GM19467 (cell line): ENCODE measurements around the gene ACSBG1.
"Not testable (repeated sequence)": the region's sequence is repeated elsewhere in the genome, so short reads cannot be mapped to it uniquely, and the experiment has no call there.

Experiments used
- ATAC-seq: cut with Tn5 transposase; IDR thresholded peaks from one replicate; pipeline ENCODE4 v1.9.1; 2021; ENCODE audit warnings: mild to moderate bottlenecking, moderate library complexity; ENCODE audit not compliant: unreplicated experiment

The ACSBG1 gene

DNA sequence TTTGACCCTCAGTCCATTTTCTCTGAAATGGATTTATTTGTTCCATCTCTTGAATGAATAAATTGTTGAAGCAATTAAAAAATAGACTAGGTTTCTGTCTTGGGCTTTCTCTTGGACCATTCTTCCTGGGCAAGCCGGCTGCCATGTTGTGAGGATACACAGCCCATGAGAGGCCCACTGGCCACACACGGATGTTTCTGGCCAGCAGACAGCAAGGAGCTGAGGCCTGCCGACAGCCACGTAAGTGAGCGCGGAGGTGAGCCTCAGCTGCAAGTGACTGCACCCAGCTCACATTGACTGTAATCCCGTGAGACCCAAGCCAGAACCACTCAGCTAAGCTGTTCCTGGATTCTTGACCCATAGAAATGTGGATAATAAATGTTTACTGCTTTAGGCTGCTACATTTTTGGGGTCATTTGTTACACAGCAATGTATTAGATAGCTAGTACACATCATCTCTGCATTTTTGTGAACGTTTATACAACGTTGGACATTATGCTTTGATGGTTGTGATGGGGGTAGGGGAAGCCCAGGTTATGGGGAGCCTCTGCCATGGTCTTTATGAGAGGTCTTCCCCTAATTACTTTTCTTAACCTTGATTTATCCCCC, 62.4 kb downstream of the ACSBG1 start:
- ATAC-seq, result no peak

DNA sequence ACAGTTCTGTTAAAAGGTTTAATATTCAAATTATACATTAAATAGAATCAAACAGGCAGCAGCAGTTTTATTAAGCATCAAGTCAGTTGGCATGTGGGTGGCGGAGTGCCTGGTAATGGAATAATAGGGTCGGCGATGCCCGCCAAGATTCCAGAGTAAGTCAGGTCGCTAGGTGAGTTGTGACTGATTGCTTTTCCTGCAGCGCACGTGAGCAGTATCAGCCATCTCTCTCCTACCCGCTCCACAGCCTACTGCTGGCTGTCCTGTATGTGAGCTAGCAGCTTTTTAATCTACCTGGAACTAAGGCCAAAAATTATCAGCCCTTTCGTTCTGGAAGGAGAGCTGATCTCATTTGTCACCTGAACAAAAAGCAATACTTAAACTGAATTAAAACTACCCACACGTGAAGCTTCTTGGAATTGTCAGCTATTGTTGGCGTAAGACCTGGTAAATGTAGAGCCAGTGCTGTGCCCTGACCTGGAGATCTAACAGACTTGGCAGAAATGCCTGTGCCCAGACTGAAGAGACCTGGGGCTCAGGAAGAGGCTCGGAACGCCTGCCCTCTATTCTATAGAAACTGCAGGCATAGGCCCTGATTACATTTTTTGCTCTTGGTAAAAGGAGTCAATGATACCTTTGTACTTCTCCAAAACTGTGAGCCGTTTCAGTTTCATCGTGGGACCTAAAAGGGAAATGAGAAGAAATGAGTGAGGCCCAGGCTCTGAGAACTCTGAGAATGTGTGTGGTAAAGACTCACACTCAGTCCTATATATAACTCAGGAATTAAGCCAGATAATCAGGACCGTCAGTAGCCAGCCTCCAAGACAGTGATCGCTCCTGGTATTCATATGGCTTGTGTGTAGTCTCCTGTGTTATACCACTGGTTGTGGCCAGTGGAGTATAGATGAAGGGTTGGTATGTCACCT, 63.3 kb downstream of the ACSBG1 start:
- peak; percentile 35 for ATAC-seq

DNA sequence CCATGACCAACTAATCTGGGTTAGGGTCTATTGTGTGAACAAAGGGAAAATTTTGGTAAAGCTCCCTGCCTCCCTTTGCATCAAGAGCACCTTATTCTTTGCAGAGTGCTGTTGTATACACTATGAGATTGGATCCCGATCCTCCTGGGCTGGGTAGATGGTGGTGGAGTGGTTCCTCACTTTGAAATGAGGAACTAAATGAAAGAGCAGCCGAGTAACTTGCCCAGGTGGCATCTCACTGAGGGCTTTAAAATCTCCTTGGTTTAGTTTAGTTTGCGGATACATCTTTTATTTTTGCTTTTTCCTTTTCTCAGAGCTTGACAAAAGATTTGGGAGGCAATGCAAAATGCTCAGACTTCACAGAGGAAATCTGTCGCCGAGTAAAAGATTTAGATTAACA, 65.8 kb downstream of the ACSBG1 start:
- ATAC-seq, result no peak

DNA sequence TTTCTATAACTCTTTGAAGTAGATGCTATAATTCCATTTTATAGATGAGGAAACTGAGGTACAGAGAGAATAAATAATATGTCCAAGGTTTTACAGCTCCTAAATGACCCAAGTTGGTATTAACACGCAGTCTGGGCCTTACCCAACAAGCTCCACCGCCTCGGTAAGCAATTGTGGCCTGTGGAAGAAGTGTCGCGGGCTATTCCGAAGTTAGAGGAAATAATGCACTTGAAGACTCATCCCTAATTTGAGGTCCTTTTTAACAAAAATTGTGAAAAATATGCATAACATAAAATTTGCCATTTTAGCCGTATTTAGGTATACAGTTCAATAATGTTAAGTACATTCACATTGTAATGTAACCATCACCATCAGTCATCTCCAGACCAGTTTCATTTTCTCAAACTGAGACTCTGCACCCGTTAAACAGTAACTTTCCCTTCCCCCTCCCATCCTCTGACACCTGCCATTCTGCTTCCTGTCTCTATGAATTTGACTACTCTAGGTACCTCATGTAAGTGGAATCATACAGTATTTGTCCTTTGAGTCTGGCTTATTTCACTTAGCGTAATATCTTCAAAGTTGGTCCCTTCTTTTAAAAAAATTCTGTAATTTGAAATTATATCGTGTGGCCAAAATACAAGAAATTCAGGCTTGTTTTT, 67.0 kb downstream of the ACSBG1 start:
- ATAC-seq, result peak; percentile 72

DNA sequence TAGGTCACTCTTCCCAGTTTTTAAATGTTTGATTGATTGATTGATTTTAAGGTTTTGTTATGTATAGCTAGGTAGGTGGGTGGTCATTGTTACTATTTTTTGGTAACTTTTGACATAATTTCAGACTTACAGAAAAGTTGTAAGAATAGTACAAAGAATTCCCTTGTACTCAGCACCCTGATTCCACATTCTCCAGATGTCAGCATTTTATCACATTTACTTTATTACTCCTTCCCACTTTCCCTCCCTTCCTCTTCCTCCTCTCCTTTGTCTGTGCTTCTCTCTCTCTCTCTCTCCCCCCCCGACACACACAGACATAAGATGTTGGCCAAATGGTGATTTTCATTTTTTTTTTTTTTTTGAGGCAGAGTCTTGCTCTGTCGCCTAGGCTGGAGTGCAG, 70.4 kb downstream of the ACSBG1 start:
- no peak for ATAC-seq

DNA sequence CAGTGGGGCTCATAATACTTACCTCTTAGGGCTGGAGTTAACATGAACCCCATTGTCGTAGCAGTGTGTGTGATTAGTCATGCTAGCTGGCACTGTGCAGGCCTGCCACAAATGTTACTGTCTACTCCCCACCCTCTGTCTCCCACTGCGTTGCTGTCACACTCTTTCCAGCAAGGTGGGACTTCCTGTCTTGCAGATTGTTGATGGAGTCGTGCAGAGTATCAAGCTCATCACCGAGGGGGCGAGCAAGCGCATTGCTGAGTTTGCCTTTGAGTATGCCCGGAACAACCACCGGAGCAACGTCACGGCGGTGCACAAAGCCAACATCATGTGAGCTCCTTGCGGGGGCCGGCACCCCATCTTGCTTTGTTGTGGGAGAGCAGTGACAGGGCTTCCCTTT, 72.3 kb downstream of the ACSBG1 start:
- no peak for ATAC-seq

DNA sequence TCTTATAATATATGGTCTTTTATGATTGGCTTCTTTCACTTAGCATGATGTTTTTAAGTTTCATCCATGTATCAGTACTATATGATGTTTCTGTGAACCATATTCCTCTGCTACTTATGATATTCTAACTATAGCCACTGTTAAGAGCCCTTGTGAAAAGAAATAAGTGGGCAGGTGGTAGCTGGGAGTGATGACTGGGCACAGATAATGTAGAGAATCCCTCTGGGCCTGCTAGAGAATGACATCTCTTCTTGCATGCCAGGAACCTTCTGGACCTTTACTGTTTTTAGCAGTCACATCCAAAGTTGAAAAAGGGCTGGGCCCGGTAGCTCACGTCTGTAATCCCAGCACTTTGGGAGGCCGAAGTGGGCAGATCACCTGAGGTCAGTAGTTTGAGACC, 75.0 kb downstream of the ACSBG1 start:
- no peak for ATAC-seq

DNA sequence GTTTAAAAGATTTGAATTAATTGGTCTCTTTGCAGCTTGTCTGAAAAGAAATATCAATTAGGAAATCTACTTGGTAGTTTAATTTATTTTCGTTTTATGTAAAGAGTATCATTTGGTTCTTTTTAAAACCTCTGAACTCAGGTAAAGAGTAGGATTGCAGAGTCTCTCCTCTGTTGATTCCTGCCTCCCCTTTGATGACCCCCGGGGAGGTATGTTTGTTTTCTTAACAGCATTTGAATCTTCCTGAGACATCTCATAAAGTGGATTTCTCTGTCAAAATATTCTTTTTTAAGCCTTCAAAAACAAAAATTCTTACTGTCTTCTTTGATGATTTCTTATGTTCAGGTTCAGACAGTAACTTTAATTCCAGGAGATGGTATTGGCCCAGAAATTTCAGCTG, 77.2 kb downstream of the ACSBG1 start:
- ATAC-seq, result no peak

DNA sequence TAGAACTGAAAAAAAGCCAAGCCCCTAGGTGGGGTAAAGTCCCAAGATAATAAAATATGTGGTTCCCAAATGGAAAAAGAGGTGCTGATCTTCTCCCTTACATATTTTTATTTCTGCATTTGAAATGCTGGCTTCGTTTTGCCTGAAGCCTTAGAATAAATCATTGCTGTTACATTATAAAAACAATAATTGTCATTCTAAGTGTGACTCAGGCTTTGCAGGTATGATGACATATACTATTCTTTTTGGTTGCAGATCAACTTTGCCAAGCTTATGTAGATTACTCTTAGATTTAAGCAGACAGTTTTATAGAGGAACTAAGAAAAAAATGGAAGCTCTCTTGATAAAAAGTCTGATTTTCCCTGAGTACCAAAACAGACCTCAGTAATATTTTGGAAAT, 77.7 kb downstream of the ACSBG1 start:
- ATAC-seq, result no peak

DNA sequence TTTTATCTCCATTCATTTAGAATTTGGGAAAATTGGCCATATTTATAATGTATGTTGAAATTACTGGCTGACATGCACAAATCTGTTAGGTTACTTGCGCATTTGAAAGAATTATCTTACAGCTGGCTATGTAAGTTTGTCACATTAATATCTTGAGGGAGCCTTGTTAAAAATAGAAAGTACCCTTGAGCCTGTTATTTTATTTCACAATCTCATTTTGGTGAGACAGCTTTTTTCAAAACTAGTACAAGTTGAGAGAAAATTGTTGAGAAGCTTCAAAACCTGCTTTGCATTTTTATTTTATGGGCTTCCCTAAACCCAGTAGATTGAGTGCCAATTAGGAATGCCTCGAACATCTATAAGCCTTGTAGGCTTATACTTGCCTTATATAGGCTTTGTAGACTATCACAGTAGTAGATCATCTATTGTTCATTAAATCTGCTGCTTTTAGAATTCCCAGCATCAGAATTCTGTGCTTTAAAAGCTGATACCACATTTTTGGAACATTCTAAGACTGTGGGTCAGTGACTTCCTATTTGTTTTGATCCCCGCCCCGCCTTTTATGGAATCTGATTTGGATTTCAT, 78.9 kb downstream of the ACSBG1 start:
- no peak for ATAC-seq

DNA sequence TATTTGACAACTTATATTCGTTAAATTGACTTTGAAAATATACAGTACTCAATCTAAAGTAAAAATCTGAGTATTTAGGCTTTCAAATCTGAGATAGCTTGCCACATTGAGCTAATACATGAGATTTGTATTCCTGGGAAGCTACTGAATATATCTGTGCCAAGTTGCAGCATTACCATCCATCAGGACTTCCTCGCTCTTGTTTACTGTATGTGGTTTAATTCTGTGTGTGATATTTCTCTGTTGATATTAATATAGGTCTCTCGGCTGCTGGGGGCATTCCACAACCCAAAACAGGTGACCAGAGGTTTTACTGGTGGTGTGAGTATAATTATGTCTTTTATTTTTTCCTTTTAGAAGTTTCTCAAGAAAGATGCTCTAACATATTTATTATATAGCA, 79.4 kb downstream of the ACSBG1 start:
- no peak for ATAC-seq

DNA sequence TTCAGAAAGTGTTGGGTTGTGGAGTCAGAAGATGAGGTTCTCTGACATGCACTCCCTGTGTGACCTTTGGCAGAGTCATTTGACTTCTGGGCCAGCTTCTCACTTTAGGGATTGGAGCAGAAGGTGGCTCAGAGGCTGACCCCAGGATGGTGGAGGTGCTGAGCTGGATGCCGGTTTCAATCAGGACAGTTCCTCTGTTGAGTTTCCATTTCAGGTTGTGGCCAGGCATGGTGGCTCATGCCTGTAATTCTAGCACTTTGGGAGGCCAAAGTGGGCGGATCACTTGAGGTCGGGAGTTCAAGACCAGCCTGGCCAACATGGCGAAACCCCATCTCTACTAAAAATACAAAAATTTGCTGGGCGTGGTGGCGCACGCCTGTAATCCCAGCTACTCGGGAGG, 83.3 kb downstream of the ACSBG1 start:
- ATAC-seq, result not testable (repeated sequence)

DNA sequence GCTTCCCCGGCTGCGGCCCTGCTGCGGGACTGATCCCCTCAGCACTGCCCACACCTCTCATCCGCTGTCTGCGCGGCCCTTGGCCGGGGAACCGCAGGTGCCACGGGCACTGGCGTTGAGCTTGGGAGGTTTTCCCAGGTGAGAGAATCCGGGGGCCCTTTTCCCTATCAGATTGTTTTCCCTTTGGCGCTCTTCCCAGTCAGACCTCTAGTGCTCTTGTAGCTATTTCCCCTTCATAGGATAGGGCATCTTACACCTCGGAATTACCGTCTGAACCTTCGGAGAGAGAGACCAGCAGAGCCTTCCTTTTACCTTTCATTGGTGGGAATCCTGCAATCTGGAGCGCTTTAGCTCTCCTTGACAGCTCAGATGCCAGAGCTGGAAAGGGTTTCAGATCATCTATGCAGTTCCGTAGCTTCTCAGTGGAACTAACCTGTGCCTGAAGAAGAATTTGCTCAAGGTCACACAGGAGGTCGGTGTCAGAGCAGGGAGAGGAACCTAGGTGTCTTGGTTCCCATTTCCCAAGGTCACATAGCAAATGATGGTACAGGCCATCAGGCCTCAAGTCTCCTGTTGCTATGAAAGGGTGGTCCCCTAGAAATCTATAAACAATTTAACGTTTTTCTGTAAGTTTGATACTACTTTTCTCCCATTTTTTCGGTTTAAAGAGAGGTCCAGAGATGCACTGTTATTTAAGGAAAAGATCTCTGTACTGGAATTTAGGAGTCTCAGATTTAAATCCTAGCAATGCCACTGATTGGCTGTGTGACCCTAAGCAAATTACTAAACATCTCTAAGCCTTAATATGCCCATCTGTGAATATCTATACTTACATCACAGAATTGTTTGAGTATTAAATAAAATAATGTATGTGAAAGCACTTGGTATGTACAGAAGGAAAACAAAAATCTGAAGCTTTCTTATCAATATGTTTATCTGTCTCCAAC, 84.3 kb downstream of the ACSBG1 start:
- ATAC-seq, result no peak

DNA sequence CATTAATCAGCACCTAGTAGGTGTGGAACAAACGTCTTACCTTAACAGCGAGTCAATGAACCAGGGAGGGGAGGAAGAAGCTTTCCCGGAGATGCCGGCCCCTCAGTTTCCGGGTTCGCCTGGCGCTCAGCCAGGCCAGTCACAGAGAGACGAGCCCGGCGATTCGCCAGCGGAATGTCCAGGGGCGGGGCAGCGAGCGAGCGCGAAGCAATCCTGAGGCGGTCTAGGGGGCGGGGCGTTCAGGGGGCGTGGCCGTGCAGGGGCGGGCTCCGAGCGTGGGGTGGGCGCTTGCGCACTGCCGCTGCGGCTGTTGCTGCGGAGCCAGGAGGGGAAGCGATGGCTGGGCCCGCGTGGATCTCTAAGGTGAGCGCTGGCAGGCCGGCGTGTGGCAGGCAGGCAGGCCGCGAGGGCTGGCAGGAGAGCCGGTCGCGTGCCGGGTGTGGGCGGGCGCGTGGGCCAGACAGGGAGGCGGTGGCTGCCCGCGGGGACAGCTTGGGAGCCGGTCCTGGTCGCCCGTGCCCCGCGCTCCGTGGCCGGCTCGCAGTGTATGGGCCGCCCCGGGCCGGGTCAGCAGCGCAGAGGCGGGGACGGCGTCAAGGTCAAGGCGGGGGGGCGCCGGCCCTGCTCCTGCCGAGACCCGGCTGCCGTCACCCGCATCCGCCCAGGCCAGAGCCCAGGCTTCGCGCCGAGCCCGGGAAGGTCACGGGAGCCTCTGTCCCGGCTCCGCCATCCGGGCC, 85.1 kb downstream of the ACSBG1 start, which contains the start of gene IDH3A:
Gene IDH3A, plus strand, starts transcription at position 295 of the 737 bp plus-strand sequence. Its CDS starts 42 bp downstream, at position 337.
- peak; percentile 80 for ATAC-seq

DNA sequence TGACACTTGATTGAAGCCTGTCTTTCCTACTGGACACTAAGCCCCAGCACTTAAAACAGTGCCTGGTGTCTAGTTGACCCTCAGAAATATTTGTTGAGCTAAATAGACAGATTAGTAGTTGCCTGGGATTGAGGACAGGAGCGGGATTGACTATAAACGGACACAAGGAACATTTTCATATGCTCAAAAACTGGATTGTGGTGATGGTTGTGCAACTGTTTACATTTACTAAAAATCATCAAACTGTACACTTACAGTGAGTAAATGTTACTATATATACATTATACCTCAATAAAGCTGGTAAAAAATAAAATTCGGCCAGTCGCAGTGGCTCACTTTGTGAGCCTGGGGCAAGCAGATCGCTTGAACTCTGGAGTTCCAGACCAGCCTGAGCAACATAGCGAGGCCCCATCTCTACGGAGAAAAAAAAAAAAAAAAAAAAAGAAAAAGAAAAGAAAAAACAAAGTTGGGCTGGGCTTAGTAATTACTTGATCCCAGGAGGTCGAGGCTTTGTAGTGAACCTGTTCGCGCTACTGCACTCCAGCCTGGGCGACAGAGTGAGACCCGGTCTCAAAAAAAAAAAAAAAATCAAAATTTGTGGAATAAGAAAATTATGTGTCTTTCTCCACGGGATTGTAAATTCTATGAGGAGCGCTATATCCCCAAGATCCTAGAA, 85.8 kb downstream of the ACSBG1 start:
- ATAC-seq, result no peak

DNA sequence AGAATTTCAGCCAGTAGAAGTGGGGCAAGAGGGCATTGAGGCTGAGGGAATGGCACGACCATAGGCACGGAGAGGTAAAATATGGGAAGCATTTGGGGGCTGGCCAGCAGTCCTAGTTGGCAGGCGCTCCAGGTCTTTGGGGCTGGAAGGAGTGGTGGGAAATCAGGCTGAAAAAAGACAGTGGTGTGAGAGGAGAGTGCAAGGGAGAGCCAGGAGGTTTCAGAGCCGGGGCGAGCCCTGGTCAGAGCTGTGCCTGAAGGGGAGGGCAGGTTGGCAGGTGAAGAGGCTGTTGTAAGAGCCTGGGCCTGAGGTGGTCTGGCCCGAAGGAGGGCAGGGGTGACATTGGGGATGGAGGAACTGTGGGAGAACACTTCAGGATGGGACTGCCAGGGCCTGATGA, 86.8 kb downstream of the ACSBG1 start:
- ATAC-seq, result no peak

DNA sequence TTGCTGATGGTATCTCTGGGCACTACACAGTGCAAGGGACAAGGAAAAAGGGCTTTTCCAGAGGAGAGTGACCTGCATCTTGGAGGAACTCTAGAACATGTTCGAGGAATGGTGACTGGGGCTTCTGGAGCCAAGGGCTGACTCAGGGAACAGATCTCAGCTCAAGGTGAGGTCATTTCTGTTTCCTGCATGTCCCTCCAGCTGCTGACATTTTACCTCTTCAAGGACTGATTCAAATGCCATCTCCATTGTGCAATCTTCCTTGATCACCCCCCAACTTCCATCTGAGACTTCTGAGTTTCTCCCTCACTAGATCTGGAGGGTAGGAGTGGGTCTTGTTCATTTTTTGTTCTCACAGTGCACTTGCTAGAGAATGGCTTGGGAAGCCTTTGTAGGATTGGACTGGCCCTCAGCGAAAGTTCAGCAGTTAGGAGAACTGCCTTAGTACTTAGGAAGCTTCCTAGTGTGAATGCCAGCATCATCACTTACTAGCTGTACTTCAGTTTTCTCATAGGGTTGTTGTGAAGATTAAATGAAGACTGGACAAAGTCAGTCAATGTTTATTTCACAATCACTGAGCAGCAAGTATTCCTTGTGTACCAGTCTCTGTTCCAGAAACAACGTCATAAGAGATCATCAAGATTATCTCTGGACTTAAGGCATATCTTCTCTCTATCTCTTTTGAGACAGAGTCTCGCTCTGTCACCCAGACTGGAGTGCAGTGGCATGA, 87.8 kb downstream of the ACSBG1 start:
- ATAC-seq, result no peak

DNA sequence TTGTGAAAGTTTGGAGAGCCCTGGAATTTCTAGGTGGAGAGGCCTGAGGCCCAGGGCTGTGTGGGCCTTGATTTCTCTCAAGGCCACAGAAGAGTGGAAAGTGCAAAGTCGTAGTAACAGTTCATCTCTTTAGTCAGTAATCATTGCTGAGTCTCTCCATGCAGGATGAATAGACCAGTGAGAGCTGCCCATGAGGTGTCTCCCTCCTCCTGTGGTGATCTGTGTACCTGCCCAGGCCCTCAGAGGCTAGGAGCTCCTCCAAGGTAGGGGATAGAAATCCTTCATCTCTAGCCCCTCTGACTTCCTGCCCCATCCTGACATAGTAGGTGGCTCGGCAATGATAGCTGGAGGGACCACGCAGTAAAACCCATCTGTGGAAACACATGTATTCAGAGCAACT, 92.0 kb downstream of the ACSBG1 start:
- no peak for ATAC-seq
